Suprapubic skin (tissue), 3 donors: ENCODE data around the gene DPF1.

Experiments
- POLR2AphosphoS5 ChIP-seq, 3 donors: sonication (generic); formaldehyde crosslinking; IDR thresholded peaks; one replicate each; pipeline ENCODE4 v1.6.1; 2017; ENCODE audit warnings: antibody characterized with exemption in 3 of 3
- TF ChIP-seq, protein P1 (sequence below), 2 donors: fragments of 200-600 bp in 1 of 2; fragments of 450-650 bp in 1 of 2; sonication (generic) in 1 of 2; IDR thresholded peaks; one replicate each; pipeline ENCODE4 v1.5.1; 2016 to 2019; ENCODE audit warnings: antibody characterized with exemption in 2 of 2, mild to moderate bottlenecking in 1 of 2, moderate library complexity in 1 of 2

- TF ChIP-seq, protein P1, sequence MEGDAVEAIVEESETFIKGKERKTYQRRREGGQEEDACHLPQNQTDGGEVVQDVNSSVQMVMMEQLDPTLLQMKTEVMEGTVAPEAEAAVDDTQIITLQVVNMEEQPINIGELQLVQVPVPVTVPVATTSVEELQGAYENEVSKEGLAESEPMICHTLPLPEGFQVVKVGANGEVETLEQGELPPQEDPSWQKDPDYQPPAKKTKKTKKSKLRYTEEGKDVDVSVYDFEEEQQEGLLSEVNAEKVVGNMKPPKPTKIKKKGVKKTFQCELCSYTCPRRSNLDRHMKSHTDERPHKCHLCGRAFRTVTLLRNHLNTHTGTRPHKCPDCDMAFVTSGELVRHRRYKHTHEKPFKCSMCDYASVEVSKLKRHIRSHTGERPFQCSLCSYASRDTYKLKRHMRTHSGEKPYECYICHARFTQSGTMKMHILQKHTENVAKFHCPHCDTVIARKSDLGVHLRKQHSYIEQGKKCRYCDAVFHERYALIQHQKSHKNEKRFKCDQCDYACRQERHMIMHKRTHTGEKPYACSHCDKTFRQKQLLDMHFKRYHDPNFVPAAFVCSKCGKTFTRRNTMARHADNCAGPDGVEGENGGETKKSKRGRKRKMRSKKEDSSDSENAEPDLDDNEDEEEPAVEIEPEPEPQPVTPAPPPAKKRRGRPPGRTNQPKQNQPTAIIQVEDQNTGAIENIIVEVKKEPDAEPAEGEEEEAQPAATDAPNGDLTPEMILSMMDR (IDR thresholded peaks at IDR 0.05) = no peak
- no peak for TF ChIP-seq POLR2AphosphoS5 (IDR thresholded peaks at IDR 0.05)
Measured at GRCh38 chr19:38252941-38253691, 29.1 kb upstream of the DPF1 start.
